GM23248 (cell line): ENCODE results near the gene SPRR5.

ENCODE experiments used
- EZH2 ChIP-seq: fragments of 200-600 bp; sonication (generic); IDR thresholded peaks from 2 replicates; pipeline ENCODE4 v1.6.1; 2018; ENCODE audit warnings: antibody characterized with exemption, mild to moderate bottlenecking; ENCODE audit not compliant: insufficient read depth, poor library complexity, severe bottlenecking
- EZH2phosphoT487 ChIP-seq: fragments of 200-600 bp; sonication (generic); IDR thresholded peaks from 2 replicates; pipeline ENCODE4 v1.6.1; 2018; ENCODE audit warnings: antibody characterized with exemption, moderate library complexity, mild to moderate bottlenecking, low read depth; ENCODE audit not compliant: insufficient read depth

- no peak for TF ChIP-seq EZH2phosphoT487
- no peak for TF ChIP-seq EZH2
Measured at GRCh38 chr1:152917794-152918193, 29.2 kb upstream of the SPRR5 start.
